H9 (cell line): ENCODE data around the gene CNTN2. TPM values are rescaled to one million over a fixed set of nuclear protein-coding genes. Genes with fewer than 3 reads are reported as not detected.
A peak's percentile ranks its signal among the peaks of the same experiment; 100 is the strongest.

Experiments
- DNase-seq: peaks from one replicate; pipeline ENCODE4 v3.0.0-alpha.2; 2017
- H2AFZ ChIP-seq: one replicate; pipeline ENCODE4 v1.6.1; 2013; ENCODE audit warnings: mild to moderate bottlenecking, low read length, control low read depth, moderate library complexity
- H2AK5ac ChIP-seq: 2 replicates; pipeline ENCODE4 v1.6.1; 2013; ENCODE audit warnings: low read length, control low read depth, mixed read lengths; ENCODE audit not compliant: insufficient read length
- H2BK120ac ChIP-seq: one replicate; pipeline ENCODE4 v1.6.1; 2013; ENCODE audit warnings: low read depth, mild to moderate bottlenecking, low read length, control low read depth, inconsistent platforms; ENCODE audit not compliant: poor library complexity, severe bottlenecking
- H2BK12ac ChIP-seq: 2 replicates; pipeline ENCODE4 v1.6.1; 2013; ENCODE audit warnings: low read length, control low read depth, mixed read lengths, low read depth; ENCODE audit not compliant: insufficient read length
- H2BK15ac ChIP-seq: 2 replicates; pipeline ENCODE4 v1.6.1; 2013; ENCODE audit warnings: low read depth, low read length, control low read depth
- H2BK20ac ChIP-seq: one replicate; pipeline ENCODE4 v1.6.1; 2013; ENCODE audit warnings: low read depth, mild to moderate bottlenecking, low read length, control low read depth, inconsistent platforms; ENCODE audit not compliant: poor library complexity, severe bottlenecking
- H2BK5ac ChIP-seq: 2 replicates; pipeline ENCODE4 v1.6.1; 2013; ENCODE audit warnings: low read length, control low read depth, mixed read lengths; ENCODE audit not compliant: insufficient read length
- H3K14ac ChIP-seq: 2 replicates; pipeline ENCODE4 v1.6.1; 2013; ENCODE audit warnings: low read length, control low read depth; ENCODE audit not compliant: insufficient read depth
- H3K18ac ChIP-seq: 2 replicates; pipeline ENCODE4 v1.6.1; 2013; ENCODE audit warnings: low read depth, mild to moderate bottlenecking, mixed read lengths, low read length, control low read depth; ENCODE audit not compliant: insufficient read length
- H3K23ac ChIP-seq: 2 replicates; pipeline ENCODE4 v1.6.1; 2013; ENCODE audit warnings: low read length, control low read depth, mixed read lengths, low read depth; ENCODE audit not compliant: insufficient read length
- H3K23me2 ChIP-seq: 2 replicates; pipeline ENCODE4 v1.6.1; 2013; ENCODE audit warnings: low read depth, mild to moderate bottlenecking, mixed read lengths, low read length, control low read depth; ENCODE audit not compliant: insufficient read length, poor library complexity, severe bottlenecking
- H3K27ac ChIP-seq: 2 replicates; pipeline ENCODE4 v1.5.1; 2013; ENCODE audit warnings: low read length, control low read depth, mixed read lengths, low read depth; ENCODE audit not compliant: insufficient read length
- H3K27me3 ChIP-seq: 2 replicates; pipeline ENCODE4 v1.6.1; 2013; ENCODE audit warnings: low read length, control low read depth, inconsistent platforms; ENCODE audit not compliant: insufficient read depth
- H3K4ac ChIP-seq: 2 replicates; pipeline ENCODE4 v1.6.1; 2013; ENCODE audit warnings: low read depth, mild to moderate bottlenecking, control low read depth, inconsistent platforms, low read length, moderate library complexity
- H3K4me1 ChIP-seq: 2 replicates; pipeline ENCODE4 v1.6.1; 2013; ENCODE audit warnings: low read length, control low read depth, inconsistent platforms; ENCODE audit not compliant: insufficient read depth
- H3K4me2 ChIP-seq: 2 replicates; pipeline ENCODE4 v1.6.1; 2013; ENCODE audit warnings: low read length, control low read depth, mixed read lengths; ENCODE audit not compliant: insufficient read length, insufficient read depth
- H3K56ac ChIP-seq: 2 replicates; pipeline ENCODE4 v1.6.1; 2013; ENCODE audit warnings: low read depth, mild to moderate bottlenecking, mixed read lengths, low read length, control low read depth; ENCODE audit not compliant: insufficient read length
- H3K79me1 ChIP-seq: 2 replicates; pipeline ENCODE4 v1.6.1; 2013; ENCODE audit warnings: low read depth, mild to moderate bottlenecking, moderate library complexity, low read length, control low read depth, inconsistent platforms; ENCODE audit not compliant: insufficient read depth, poor library complexity, severe bottlenecking
- H3K79me2 ChIP-seq: 2 replicates; pipeline ENCODE4 v1.6.1; 2013; ENCODE audit warnings: low read length, control low read depth, inconsistent platforms; ENCODE audit not compliant: insufficient read depth
- H3K9ac ChIP-seq: 2 replicates; pipeline ENCODE4 v1.6.1; 2013; ENCODE audit warnings: low read length, control low read depth, mixed read lengths; ENCODE audit not compliant: insufficient read length; ENCODE audit errors: extremely low read depth
- H3K9me3 ChIP-seq: one replicate; pipeline ENCODE4 v1.6.1; 2013; ENCODE audit warnings: low read depth, low read length, inconsistent platforms; ENCODE audit not compliant: control insufficient read depth
- H3T11ph ChIP-seq: one replicate; pipeline ENCODE4 v1.6.1; 2013; ENCODE audit warnings: mild to moderate bottlenecking, low read length, control low read depth, inconsistent platforms
- H4K20me1 ChIP-seq: one replicate; pipeline ENCODE4 v1.6.1; 2013; ENCODE audit not compliant: control insufficient read depth, insufficient read length, insufficient read depth
- H4K5ac ChIP-seq: 2 replicates; pipeline ENCODE4 v1.6.1; 2013; ENCODE audit warnings: low read depth, mild to moderate bottlenecking, mixed read lengths, low read length, control low read depth; ENCODE audit not compliant: insufficient read length
- H4K8ac ChIP-seq: replicated peaks from 2 replicates; pipeline ENCODE4 v1.6.1; 2013; ENCODE audit warnings: low read length, control low read depth, mixed read lengths, low read depth; ENCODE audit not compliant: insufficient read length
- H4K91ac ChIP-seq: 2 replicates; pipeline ENCODE4 v1.6.1; 2013; ENCODE audit warnings: low read depth, mild to moderate bottlenecking, moderate library complexity, mixed read lengths, low read length, control low read depth; ENCODE audit not compliant: insufficient read length
- H3K27ac Mint-ChIP-seq, 3 experiments: 2 replicates in 2 of 3; 3 replicates in 1 of 3; pipeline ENCODE4 v1.8.0; 2020 to 2021; ENCODE audit warnings: mixed read lengths in 3 of 3, mild to moderate bottlenecking in 1 of 3, moderate library complexity in 1 of 3
- H3K27me3 Mint-ChIP-seq: 2 replicates; pipeline ENCODE4 v1.8.0; 2021; ENCODE audit warnings: low read depth, mild to moderate bottlenecking, moderate library complexity, mixed read lengths
- H3K36me3 Mint-ChIP-seq, 3 experiments: 2 replicates in 2 of 3; 3 replicates in 1 of 3; pipeline ENCODE4 v1.8.0; 2020 to 2021; ENCODE audit warnings: low read depth in 3 of 3, mixed read lengths in 3 of 3; ENCODE audit not compliant: insufficient read depth in 1 of 3
- H3K4me1 Mint-ChIP-seq, 2 experiments: 2 replicates each; pipeline ENCODE4 v1.8.0; 2020; ENCODE audit warnings: mixed read lengths in 2 of 2
- H3K4me3 Mint-ChIP-seq, 2 experiments: 2 replicates in 1 of 2; 3 replicates in 1 of 2; pipeline ENCODE4 v1.8.0; 2020 to 2021; ENCODE audit warnings: mild to moderate bottlenecking in 2 of 2, mixed read lengths in 2 of 2, moderate library complexity in 1 of 2
- H3K9me3 Mint-ChIP-seq, 2 experiments: 2 replicates in 1 of 2; 3 replicates in 1 of 2; pipeline ENCODE4 v1.8.0; 2020; ENCODE audit warnings: mild to moderate bottlenecking in 2 of 2, mixed read lengths in 2 of 2, moderate library complexity in 1 of 2
- CTCF ChIP-seq: fragments of 200-600 bp; sonication (generic); conservative IDR thresholded peaks from 3 replicates; pipeline ENCODE4 v1.8.0; 2021; ENCODE audit warnings: antibody characterized with exemption, mild to moderate bottlenecking
- WGBS: extraction: QIAGEN DNeasy Blood & Tissue Kit; methylation state at CpG from one replicate; pipeline ENCODE4 v1.1.7; 2013; ENCODE audit warnings: missing lambda C conversion rate, low lambda C conversion rate, mixed read lengths; ENCODE audit not compliant: insufficient read length; ENCODE audit errors: extremely low coverage; 5-methylcytosine and 5-hydroxymethylcytosine counted together
- total RNA-seq: library from RNA; stranded (reverse); gene quantifications from 2 replicates; pipeline ENCODE4 v1.2.1, GENCODE V29; 2021

The CNTN2 gene
- total RNA-seq, 1 experiment from 2014 or later: 0.42 TPM

- no peaks in the 10 kb centered on the region for H3K79me1 ChIP-seq
- no peak overlapping the region for H2AFZ ChIP-seq
- H3T11ph ChIP-seq: no peak overlapping the region
- no CpG with 5 or more reads among the region's 13 CpGs for WGBS
- H3K9me3 ChIP-seq: no peaks in the 10 kb centered on the region
- DNase-seq: peak; percentile 90
- Mint-ChIP-seq H3K4me1 (peaks cover 4% of the 10 kb centered on the region in 2 experiments), H3K36me3 (no peaks in the 10 kb centered on the region), H3K4me3 (no peak overlapping the region), H3K27ac (no peak overlapping the region), H3K9me3 (no peaks in the 10 kb centered on the region), H3K27me3 (peaks cover 3% of the 10 kb centered on the region; the same call in 1 of the 2 replicates)
- H3K27me3 ChIP-seq: no peaks in the 10 kb centered on the region
- H3K27ac ChIP-seq: no peak overlapping the region
- H2BK120ac ChIP-seq: no peak overlapping the region
- H3K56ac ChIP-seq: no peak overlapping the region
- no peak overlapping the region for H3K18ac ChIP-seq
- no peaks in the 10 kb centered on the region for H3K4me1 ChIP-seq
- no peak overlapping the region for H3K9ac ChIP-seq
- H4K20me1 ChIP-seq: no peaks in the 10 kb centered on the region
- no peak overlapping the region for H2BK12ac ChIP-seq
- no peak overlapping the region for H4K8ac ChIP-seq
- no peaks in the 10 kb centered on the region for H3K23me2 ChIP-seq
- H2AK5ac ChIP-seq: no peak overlapping the region
- H2BK20ac ChIP-seq: no peak overlapping the region
- no peak overlapping the region for H3K14ac ChIP-seq
- H2BK5ac ChIP-seq: no peak overlapping the region
- peak; percentile 96 for TF ChIP-seq CTCF
- H4K5ac ChIP-seq: no peak overlapping the region
- H4K91ac ChIP-seq: no peak overlapping the region
- H2BK15ac ChIP-seq: no peak overlapping the region
- H3K4ac ChIP-seq: no peak overlapping the region
- H3K79me2 ChIP-seq: no peaks in the 10 kb centered on the region
- H3K4me2 ChIP-seq: no peak overlapping the region
- H3K23ac ChIP-seq: no peak overlapping the region
These were observed 18.7 kb downstream of the CNTN2 start for GRCh38 chr1:205061665-205062069.
